Panc1 (cell line): ENCODE data around the gene TMEM92.

Experiments
- POLR2AphosphoS5 ChIP-seq: IDR thresholded peaks from 2 replicates; pipeline ENCODE4 v1.6.1; 2012; ENCODE audit warnings: mild to moderate bottlenecking, low read depth, low read length, moderate library complexity
- SIN3A ChIP-seq: IDR thresholded peaks from 2 replicates; pipeline ENCODE4 v1.6.1; 2012; ENCODE audit warnings: low read depth, mild to moderate bottlenecking, low read length, moderate library complexity, borderline replicate concordance; ENCODE audit not compliant: insufficient read depth
- TCF7L2 ChIP-seq: IDR thresholded peaks from 2 replicates; pipeline ENCODE4 v1.6.1; 2011; ENCODE audit warnings: mild to moderate bottlenecking, low read depth, low read length, inconsistent platforms
- TF ChIP-seq, protein P1 (sequence below): fragments of 450-650 bp; IDR thresholded peaks from 2 replicates; pipeline ENCODE4 v1.5.1; 2017; ENCODE audit warnings: mild to moderate bottlenecking

DNA sequence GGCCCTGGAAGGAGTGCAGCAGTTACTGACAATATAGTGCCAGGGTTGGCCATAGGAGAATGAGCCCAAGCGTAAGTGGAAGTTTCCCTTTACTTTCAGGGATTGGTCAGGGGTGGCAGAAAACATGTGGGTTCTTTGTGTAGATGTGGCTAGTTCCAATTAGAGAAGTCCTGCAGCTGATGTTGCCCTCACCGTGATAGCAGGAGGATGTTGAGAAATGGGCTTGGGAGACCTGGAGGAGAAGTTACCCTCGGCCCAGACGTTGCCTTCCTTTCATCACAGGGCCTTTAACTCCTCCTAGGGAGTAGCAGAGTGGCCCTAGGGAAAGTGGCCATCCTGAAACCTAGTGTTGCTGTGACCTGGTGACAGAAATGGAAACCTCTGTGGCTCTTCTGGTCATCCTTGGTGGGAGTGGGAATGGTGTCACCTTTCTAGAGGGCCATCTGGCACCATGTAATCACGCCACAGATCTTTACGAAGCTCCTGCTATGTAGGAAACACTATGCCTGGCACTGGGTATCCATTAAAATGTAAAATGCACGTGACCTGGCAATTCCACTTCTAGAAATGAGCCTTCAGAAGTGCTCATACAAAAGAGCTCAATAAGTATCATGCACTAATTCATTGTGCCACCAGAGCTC lies 6.7 kb downstream of the TMEM92 start:
- TF ChIP-seq, protein P1, sequence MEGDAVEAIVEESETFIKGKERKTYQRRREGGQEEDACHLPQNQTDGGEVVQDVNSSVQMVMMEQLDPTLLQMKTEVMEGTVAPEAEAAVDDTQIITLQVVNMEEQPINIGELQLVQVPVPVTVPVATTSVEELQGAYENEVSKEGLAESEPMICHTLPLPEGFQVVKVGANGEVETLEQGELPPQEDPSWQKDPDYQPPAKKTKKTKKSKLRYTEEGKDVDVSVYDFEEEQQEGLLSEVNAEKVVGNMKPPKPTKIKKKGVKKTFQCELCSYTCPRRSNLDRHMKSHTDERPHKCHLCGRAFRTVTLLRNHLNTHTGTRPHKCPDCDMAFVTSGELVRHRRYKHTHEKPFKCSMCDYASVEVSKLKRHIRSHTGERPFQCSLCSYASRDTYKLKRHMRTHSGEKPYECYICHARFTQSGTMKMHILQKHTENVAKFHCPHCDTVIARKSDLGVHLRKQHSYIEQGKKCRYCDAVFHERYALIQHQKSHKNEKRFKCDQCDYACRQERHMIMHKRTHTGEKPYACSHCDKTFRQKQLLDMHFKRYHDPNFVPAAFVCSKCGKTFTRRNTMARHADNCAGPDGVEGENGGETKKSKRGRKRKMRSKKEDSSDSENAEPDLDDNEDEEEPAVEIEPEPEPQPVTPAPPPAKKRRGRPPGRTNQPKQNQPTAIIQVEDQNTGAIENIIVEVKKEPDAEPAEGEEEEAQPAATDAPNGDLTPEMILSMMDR, result no peak
- no peak for TF ChIP-seq TCF7L2
- TF ChIP-seq POLR2AphosphoS5, result no peak
- no peak for TF ChIP-seq SIN3A
